HepG2 (cell line): ENCODE data around the gene FYTTD1.

Source experiments
- CEBPB ChIP-seq: IDR thresholded peaks from 2 replicates; pipeline ENCODE4 v1.6.1; 2011; ENCODE audit warnings: low read depth, low read length, improper control_type of control experiment, borderline replicate concordance
- FOXC1 ChIP-seq: sonication (generic); formaldehyde crosslinking; IDR thresholded peaks from 2 replicates; pipeline ENCODE4 v1.8.0; 2022; ENCODE audit warnings: mild to moderate bottlenecking, missing genetic modification reagents, borderline replicate concordance
- MAFK ChIP-seq, 2 experiments: IDR thresholded peaks in 1 of 2; conservative IDR thresholded peaks in 1 of 2; 2 replicates each; pipeline ENCODE4 v1.6.1; 2011; ENCODE audit warnings: improper control_type of control experiment in 2 of 2, low read length in 2 of 2
- MXI1 ChIP-seq: IDR thresholded peaks from 3 replicates; pipeline ENCODE4 v1.6.1; 2012; ENCODE audit warnings: low read depth, low read length, inconsistent platforms, borderline replicate concordance
- SMAD3 ChIP-seq: sonication (generic); formaldehyde crosslinking; IDR thresholded peaks from 2 replicates; pipeline ENCODE4 v1.4.0; 2020; ENCODE audit warnings: missing genetic modification reagents
- SP1 ChIP-seq, 2 experiments: fragments of 450-650 bp in 1 of 2; sonication (generic) in 1 of 2; formaldehyde crosslinking in 1 of 2; IDR thresholded peaks; 2 replicates each; pipeline versions ENCODE4 v1.4.0 to v1.6.1; 2016 to 2020; ENCODE audit warnings: missing genetic modification reagents in 1 of 2
- SRF ChIP-seq: IDR thresholded peaks from 2 replicates; pipeline ENCODE4 v1.6.1; 2011; ENCODE audit warnings: mild to moderate bottlenecking, low read depth, low read length, moderate library complexity
- ZNF121 ChIP-seq: sonication (generic); formaldehyde crosslinking; IDR thresholded peaks from 2 replicates; pipeline ENCODE4 v1.5.0; 2020; ENCODE audit warnings: mild to moderate bottlenecking, missing genetic modification reagents
- ZNF142 ChIP-seq: sonication (generic); formaldehyde crosslinking; IDR thresholded peaks from 2 replicates; pipeline ENCODE4 v1.4.0; 2020; ENCODE audit warnings: missing genetic modification reagents
- TF ChIP-seq, protein P1 (sequence below), 2 experiments: sonication (generic) in 1 of 2; formaldehyde crosslinking in 1 of 2; IDR thresholded peaks; 2 replicates each; pipeline versions ENCODE4 v1.5.1 to v1.6.1; 2011 to 2020; ENCODE audit warnings: borderline replicate concordance in 1 of 2, low read depth in 1 of 2, low read length in 1 of 2, mild to moderate bottlenecking in 1 of 2, missing genetic modification reagents in 1 of 2, moderate library complexity in 1 of 2
- TF ChIP-seq, protein P2 (sequence below): sonication (generic); formaldehyde crosslinking; IDR thresholded peaks from 2 replicates; pipeline ENCODE4 v1.9.0; 2021; ENCODE audit warnings: missing genetic modification reagents, borderline replicate concordance

GRCh38 chr3:197733042-197733441, 16.6 kb upstream of the FYTTD1 start:
- TF ChIP-seq, protein P1, sequence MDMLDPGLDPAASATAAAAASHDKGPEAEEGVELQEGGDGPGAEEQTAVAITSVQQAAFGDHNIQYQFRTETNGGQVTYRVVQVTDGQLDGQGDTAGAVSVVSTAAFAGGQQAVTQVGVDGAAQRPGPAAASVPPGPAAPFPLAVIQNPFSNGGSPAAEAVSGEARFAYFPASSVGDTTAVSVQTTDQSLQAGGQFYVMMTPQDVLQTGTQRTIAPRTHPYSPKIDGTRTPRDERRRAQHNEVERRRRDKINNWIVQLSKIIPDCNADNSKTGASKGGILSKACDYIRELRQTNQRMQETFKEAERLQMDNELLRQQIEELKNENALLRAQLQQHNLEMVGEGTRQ (IDR thresholded peaks at IDR 0.05; ENCODE audit: low read depth, low read length), result no peak
- TF ChIP-seq, protein P1 (CRISPR knock-in tag; IDR thresholded peaks at IDR 0.05; ENCODE audit: borderline replicate concordance), result no peak
- TF ChIP-seq CEBPB, result no peak
- TF ChIP-seq FOXC1, result no peak
- TF ChIP-seq MXI1, result no peak
- no peak for TF ChIP-seq SP1 (IDR thresholded peaks at IDR 0.05)
- no peak for TF ChIP-seq SP1 (CRISPR knock-in tag; IDR thresholded peaks at IDR 0.05)
- TF ChIP-seq SMAD3 (CRISPR knock-in tag), result no peak
- no peak for TF ChIP-seq ZNF121 (CRISPR knock-in tag)
- no peak for TF ChIP-seq MAFK (conservative IDR thresholded peaks at IDR 0.05 in 1 of 2, IDR thresholded peaks at IDR 0.05 in 1 of 2; ENCODE audit: low read length in 2 of 2)
- TF ChIP-seq, protein P2, sequence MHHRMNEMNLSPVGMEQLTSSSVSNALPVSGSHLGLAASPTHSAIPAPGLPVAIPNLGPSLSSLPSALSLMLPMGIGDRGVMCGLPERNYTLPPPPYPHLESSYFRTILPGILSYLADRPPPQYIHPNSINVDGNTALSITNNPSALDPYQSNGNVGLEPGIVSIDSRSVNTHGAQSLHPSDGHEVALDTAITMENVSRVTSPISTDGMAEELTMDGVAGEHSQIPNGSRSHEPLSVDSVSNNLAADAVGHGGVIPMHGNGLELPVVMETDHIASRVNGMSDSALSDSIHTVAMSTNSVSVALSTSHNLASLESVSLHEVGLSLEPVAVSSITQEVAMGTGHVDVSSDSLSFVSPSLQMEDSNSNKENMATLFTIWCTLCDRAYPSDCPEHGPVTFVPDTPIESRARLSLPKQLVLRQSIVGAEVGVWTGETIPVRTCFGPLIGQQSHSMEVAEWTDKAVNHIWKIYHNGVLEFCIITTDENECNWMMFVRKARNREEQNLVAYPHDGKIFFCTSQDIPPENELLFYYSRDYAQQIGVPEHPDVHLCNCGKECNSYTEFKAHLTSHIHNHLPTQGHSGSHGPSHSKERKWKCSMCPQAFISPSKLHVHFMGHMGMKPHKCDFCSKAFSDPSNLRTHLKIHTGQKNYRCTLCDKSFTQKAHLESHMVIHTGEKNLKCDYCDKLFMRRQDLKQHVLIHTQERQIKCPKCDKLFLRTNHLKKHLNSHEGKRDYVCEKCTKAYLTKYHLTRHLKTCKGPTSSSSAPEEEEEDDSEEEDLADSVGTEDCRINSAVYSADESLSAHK, result no peak
- no peak for TF ChIP-seq ZNF142
- no peak for TF ChIP-seq SRF
